HG03571 (cell line): ENCODE results near the gene RSU1.

Experiments used
- ATAC-seq: cut with Tn5 transposase; IDR thresholded peaks from one replicate; pipeline ENCODE4 v1.9.1; 2021; ENCODE audit not compliant: unreplicated experiment

Gene RSU1

DNA sequence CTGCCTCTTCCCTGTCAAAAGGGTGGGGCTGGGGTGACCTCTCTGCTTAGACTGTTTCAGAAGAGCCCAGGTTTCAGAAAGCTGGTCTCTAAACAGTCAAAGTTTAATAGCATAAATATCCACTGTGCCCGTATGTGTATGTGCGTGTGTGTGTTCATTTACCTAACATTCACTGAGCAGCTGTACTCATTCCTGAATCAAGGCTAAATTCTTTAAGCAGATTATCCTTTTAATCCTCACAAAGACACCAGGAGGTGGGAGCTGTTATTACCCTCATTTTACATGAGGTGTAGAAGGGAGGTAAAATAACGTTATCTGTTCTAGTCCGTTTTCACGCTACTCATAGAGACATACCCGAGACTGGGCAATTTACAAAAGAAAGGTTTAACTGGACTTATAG lies 72.2 kb downstream of the RSU1 start:
- ATAC-seq = no peak

DNA sequence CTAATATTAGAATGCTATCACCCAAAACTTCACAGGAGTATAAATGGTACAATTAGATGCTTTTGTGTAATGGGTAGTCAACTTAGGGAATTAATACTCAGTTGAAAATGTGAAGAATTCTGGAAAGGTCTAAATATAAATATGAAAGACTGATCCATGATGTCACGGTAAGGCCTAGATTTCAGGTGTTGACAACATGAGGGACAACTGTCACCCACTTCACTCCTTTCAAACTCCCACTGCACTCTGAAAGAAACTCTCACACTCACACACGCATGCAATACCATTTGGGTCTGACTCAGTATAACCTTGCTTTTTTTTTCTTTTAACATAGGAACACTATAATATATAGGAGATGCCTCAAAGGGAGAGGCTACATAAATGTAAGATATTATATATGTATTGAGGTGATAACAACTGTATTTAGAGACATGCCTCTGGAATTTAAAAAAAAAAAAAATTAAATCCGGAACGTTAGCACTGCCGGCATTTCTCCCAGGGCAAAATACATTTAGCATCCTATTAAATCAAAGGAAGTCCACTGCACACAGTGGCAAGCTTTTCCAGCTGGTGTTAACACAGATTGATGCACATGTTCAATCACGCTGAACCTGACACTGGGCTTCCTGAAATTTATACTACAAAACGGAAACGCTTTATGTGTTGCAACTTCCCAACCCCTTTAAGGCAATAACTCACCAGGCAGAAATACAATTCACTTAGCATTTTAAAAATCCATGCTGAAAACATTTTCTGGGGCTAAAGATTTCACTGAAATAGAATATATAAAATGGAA lies 74.9 kb downstream of the RSU1 start:
- no peak for ATAC-seq

DNA sequence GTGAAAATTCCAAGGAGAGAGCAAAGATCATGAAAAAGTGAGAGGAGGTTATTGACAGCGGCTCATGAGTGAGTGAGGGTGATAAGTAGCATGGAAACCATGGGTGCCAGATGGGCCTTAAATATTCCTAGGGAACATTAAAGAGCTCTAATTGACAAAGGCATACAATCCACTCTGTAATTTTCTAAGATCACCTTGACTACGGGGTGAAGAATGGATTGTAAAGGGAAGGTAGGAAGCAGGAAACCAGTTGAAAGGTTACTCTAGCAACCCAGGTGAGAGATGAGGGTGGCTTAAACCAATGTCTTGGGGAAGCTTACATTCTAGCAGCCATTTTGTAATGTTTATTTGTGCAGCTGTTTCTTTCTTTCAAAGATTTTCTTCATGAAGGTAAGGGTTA lies 75.7 kb downstream of the RSU1 start:
- ATAC-seq = no peak

DNA sequence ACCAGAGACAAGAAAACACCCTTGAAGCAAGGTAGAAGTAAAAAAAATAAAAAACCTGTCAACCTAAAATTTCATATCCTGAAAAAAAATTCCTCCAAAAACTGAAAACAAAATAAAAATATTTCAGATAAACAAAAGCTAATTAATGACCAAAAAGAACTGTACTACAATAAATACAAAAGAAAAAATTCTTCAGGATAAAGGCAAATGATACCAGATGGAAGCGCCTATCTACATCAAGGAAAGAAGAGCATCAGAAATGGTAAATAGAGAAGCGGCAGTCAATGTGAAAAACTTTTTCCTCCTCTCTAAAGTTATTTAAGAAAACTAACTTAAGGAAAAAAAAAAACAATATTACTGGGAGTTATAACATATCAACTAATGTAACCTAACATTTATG lies 79.8 kb downstream of the RSU1 start:
- ATAC-seq = no peak

DNA sequence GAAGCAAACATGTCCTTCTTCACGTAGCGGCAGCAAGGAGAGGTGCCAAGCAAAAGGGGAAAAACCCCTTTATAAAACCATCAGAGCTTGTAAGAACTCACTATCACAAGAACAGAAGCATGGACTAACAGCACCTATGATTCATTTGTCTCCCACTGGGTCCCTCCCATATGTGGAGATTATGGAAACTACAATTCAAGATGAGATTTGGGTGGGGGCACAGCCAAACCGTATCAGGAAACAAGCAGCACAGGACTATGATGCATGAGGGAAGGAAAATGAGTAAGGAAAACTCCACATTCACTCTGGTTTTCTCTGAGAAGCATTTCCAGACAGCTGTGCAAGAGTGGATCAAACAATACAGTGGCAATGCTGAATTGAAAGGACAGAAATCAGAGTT lies 81.6 kb downstream of the RSU1 start:
- ATAC-seq = no peak

DNA sequence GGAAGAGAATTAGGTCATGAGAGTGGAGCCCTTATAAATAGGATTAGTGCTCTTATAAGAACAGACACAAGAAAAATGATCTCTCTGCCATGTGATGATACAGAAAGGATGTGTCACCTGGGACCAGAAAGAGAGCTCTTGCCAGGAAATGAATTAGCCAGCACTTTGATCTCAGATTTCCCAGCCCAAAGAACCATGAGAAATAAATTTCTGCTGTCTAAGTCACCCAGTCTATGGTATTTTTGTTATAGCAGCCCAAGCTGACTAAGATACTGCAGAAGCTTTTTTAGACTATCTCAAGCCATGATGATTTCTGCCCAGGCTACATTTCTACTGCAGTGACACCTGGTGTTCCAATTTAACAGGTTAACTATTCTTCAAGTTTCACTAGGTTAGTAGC lies 84.8 kb downstream of the RSU1 start:
- ATAC-seq = no peak

DNA sequence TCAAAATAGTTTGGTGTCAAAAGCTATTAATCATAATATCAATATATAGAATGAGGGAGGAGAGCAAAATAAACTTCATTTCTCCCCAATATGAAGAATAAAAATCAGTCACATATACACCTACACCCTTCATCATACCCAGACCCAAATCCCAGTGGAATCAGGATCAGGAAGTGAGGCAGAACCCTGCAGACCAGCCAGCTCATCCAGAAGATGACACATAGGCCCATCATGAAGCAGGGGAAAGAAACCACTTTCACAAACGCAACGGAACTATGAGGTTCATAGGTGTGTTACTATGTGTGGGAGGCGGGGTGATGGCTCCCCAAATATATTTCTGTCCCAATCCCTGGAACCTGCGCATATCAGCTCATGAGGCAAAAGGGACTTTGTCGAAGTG lies 89.0 kb downstream of the RSU1 start:
- no peak for ATAC-seq

DNA sequence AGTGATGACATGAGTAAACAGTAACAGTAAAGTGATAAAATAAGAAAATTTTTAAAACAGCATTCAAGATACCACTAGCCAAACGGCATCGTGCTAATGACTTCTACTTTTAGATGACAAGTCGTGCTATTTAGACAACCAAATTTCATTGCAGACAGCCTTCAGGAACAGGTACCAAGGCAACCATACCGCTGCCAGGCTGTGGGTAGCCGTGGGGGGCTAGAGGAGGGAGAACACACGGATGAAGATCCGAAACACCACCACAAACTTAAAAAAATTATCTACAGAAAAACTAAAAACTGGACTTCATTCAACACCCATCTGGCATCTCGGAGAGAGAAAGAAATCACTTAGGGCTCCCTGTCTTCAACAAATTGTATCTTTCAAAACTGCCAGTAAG lies 89.6 kb downstream of the RSU1 start:
- no peak for ATAC-seq

DNA sequence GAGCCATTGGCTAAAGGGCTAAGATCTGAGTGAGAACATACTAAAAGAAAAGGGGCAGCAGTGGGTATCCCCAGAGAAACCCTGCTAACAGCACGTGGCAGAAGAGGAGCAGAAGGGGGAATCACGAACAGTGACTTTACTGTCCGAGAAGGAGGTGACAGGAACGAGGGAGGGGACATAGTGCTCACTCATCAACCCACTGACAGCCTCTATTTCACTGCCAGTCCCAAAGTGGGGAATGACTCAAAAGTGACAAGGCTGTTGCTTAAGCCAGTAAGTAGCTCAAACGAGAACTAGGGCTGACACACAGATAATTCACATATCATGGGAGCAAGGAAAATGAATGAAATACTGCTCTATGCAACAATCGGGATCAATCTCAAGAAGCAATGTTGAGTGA lies 92.7 kb downstream of the RSU1 start:
- ATAC-seq = no peak

DNA sequence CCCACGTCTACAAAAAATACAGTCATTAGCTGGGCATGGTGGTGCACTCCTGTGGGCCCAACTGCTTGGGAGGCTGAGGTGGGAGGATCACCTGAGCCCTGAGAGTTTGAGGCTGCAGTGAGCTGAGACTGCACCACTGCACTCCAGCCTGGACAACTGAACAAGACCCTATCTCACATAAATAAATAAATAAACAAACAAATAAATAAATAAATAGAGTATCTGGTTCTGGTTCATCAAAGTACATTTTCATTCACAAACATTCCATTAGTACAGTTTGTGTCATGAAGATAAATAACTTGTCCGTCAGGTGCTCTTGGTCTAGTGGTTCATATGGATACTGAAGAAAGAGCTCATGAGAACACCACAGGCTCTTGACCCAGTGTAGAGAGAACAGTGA lies 96.4 kb downstream of the RSU1 start:
- no peak for ATAC-seq

DNA sequence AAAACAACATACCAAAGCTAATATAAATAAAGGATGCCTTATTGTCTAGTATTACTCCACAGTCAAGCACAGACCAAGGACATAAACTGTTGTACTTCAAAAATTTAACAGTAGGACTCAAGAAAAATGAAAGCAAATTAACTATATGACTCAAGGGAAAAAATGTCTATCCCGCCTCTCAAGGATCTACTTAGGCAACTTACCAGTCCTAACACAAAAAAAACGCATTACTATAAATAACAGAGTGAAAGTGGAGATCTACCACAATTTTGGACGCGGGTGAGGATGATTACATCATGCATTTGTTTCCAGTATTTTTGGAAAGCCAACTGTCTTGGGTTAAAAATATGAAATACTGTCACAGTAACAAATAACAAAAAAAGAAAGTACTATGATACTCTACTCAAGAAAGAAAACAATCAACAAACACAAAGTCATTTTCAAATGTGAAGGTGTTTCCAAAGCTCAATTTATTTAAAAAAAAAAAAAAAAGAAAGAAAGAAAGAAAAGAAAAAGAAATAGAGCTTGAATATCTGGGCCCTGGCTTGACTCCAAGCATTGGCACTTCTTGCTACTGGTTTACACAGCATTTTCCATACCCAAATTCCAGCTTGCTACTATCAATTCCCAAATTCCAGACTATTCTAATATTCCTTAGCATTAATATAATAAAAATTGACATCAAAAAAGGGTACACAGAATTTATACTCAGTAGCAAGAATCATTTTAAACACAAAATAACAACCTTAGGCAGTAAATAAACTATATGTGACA lies 99.4 kb downstream of the RSU1 start:
- no peak for ATAC-seq

DNA sequence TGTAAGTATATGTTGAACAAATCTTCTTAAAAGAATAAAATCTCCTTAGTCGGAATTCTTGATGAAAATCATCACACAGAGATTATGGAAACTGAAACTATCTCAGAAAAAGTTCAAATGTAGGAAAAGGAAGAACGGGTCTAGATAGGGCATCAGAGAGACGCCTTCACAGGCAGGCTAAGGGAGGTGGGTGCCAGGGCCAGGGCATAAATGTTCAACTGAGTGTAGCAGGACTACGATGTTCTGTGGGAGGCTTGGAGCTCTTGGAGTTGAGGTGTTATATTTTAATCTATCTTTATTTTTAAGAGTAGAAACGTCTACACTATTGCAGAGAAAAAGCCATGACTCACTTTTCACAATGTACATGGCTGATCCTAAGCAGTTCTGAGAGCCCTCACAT lies 101.2 kb downstream of the RSU1 start:
- no peak for ATAC-seq

DNA sequence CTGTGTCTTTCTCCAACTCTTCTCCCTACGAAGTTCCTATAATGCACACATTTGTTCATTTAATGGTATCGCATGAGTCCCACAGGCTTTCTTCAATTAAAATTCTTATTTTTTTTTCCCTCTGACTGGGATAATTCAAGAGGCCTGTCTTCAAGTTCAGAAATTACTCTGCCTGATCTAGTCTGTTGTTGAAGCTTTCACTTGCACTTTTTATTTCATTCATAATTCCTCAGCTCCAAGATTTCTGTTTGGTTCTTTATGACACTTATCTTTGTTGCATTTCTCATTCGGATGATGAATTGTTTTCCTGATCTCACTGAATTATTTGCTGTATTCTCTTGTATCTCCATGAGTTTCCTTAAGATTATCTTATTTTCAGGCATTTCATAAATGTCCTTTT lies 103.9 kb downstream of the RSU1 start:
- ATAC-seq = no peak

DNA sequence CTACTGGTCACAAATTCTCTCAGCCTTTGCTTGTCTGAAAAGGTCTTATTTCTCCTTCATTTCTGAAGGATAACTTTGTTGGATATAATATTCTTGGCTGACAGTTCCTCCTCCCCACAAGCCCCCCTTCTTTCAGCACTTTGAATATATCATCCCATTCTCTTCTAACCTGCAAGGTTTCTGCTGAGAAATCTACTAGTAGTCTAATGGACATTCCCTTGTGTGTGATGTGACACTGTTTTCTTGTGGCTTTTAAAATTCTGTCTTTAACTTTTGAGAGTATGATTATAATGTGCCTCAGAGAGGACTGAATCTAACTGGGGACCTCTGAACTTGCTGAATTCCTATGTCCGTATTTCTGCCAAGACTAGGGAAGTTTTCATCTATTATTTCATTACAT lies 104.3 kb downstream of the RSU1 start:
- no peak for ATAC-seq

DNA sequence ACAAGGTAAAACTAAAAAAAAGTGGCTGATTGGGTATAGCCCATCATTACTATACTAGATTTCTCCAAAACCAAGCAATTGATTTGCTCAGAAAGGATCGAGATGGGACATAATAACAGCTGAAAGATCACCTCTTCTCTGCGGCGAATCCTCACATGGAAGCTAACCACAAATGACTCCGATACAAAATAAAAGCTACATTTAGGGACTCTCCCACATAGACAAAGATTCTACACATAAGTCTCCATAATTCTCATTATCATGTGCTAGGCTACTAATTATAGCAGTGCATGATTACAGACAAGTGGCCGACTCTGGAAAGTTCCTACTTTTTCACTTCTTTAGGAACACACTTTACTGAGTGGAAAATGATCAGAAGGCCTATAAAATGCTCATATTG lies 116.9 kb downstream of the RSU1 start:
- no peak for ATAC-seq

DNA sequence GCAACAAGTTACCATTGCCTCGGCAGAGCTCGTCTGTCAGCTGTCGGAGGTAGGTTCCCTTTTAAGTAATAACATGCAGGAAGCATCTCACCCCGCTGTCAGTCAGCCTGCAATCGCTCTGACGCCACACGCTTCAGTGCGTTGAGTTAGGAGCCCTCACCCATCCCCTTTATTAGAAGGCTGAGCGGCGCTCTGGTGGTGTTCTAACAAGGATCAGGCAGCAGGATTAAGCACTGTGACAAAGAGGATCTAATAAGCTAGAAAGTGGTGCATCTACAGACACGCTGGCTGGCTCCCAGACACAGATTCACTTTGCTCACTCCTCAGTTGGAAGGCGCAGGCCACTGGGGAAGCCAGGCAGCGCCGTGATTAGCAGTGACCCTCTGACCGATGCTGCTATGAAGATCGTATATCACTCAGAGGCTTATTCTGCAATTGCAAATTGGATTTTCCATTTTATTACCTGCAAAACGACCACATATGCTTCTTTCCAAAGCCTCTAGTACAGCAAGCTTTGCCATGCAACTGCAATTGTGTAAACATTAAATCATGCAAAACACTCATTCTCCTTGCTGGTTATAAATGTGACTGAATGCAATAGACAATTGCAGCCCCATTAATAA lies 117.7 kb downstream of the RSU1 start:
- no peak for ATAC-seq

DNA sequence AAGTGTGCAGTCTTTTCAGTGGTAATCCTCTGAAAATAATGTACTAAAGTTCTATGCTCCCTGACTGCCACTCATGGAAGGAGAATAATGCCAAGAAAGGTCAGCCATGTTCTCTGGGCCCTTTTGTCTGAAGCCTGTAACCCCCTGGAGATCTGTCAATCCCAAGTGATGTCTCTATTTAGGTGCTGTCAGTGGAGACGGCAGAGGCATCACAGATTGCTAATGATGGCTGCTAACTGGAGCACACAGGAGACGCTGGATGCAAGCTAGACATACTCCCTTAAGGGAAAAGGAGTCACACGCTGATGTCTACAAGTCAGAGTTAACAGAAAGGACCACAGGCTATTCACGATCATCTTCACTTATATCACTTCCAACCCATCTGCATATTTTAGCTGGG lies 118.8 kb downstream of the RSU1 start:
- no peak for ATAC-seq

DNA sequence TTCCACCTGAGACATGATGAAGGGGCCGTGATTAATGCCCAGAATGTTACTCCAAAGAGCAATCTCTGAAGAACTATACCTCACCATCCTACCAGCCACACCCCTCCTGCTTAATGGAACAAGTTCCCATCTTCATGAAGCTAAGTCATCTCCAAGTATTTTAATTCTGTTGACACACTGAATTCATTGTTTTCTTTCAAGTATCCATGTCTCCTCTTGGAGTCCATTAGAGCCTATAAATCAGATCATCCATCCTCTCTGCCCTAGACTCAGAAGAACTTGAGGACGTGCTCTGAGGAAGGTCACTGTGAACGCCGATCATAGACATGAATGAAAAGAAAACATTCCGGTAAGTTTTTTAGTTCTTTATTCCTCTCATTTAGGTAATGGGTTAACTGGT lies 126.8 kb downstream of the RSU1 start:
- ATAC-seq = no peak

DNA sequence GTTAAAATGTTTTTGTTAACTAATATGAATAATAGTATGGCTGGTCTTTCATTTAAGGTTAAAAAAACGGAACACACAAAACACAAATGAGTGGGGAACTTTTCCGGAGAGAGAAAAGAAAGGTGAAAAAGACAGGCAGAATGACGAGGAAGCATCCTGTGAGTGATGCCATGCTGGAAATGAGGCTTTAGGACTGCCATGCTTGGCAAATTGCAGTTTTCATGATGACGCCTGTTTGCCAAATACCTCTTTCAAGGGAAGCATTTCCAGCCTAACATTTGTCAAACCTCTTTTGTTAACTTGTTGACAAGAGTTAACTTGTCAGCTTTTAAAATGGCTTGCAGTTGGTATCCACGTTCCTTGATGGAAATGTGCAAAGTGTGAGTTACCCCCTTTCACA lies 127.5 kb downstream of the RSU1 start:
- ATAC-seq = no peak

DNA sequence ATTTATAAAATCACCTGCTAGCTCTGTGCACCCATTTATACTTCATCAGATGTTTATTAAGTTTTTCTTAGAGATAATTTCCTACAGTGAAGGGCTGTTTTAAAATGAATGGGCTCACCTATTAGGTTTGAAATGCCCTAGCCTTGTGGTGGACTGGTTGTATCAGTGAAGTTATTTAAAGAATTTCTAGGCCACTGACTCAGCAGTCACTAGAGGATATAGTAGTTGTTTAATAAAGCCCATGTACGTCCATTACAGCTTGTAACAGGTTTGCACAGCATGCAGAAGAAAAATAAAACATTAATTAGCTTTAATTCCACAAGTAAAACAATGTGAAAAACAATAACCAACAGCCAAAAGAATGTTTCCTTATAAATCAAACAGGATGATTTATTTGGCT lies 128.0 kb downstream of the RSU1 start:
- ATAC-seq = no peak

DNA sequence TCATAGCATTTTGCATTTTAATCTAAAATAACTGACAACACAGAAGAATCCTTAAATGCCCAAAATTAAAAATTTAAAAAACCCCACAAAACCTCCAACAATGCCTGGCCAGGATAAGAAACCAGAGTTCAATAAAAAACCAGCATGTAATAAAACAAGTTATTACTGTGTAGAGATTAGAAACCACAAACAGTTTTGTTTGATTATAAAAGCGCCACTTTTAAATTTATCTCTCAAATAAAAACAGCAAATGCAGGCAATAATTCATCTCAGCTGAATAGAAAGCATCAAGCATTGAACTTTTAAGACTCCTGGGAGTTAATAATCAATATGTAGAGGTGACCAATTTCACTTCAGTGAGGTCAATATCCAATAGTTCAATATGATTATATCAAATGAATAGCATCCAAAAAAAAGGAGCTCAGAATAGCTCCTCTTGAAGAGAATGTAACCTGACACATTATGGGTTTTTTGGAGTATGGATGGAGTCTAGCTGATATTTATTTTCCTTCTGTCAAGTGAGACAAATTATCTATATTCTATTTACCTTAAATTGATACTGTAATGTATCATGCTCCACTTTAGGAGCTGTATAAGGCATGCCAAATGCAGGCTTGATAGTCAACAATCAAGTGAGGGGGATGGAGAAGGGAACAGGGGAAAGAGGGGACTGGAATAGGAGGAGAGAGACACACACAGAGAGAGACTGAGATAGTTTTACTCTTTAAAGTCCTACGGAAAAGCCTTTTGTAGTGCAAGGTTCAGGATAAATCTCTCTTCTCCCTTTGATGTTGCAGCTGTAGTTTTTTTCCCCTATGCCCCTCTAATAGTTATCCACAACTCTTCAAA lies 130.9 kb downstream of the RSU1 start:
- ATAC-seq = no peak
